Measurements from ENCODE around the gene PEF1.

PEF1 gene

GRCh38 chr1:31679676-31680230 is 35.1 kb upstream of the PEF1 start:
- DNase-seq (ENCODE audit: low read depth): no peak
- no peak overlapping the region for H3K4me3 ChIP-seq (ENCODE audit: control insufficient read depth, low read depth, low read length)
- TF ChIP-seq, protein P1, sequence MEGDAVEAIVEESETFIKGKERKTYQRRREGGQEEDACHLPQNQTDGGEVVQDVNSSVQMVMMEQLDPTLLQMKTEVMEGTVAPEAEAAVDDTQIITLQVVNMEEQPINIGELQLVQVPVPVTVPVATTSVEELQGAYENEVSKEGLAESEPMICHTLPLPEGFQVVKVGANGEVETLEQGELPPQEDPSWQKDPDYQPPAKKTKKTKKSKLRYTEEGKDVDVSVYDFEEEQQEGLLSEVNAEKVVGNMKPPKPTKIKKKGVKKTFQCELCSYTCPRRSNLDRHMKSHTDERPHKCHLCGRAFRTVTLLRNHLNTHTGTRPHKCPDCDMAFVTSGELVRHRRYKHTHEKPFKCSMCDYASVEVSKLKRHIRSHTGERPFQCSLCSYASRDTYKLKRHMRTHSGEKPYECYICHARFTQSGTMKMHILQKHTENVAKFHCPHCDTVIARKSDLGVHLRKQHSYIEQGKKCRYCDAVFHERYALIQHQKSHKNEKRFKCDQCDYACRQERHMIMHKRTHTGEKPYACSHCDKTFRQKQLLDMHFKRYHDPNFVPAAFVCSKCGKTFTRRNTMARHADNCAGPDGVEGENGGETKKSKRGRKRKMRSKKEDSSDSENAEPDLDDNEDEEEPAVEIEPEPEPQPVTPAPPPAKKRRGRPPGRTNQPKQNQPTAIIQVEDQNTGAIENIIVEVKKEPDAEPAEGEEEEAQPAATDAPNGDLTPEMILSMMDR (conservative IDR thresholded peaks at IDR 0.05; ENCODE audit: control insufficient read depth, insufficient read depth, low read depth, low read length): no peak

DNA sequence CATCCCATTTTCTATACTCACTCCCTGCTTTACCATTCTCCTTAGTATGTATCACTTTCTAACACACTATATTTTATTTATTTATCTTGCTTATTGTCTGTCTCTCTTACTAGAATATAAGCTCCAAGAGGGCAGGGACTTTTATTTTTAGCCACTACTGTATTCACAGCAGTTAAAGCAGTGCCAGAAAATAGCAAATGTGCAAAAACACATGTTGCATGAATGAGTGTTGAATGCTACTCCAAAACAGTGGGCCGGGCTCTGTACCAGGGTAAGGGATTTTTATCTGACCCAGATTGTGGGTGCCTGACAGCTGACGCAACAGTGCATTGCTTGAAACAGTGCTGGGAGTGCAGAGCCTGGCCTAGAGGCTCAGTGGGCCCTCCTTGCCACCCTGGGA is 34.4 kb upstream of the PEF1 start:
- no peak overlapping the region for H3K4me3 ChIP-seq (ENCODE audit: control insufficient read depth, low read depth, low read length)
- no peak for DNase-seq (ENCODE audit: low read depth)
- TF ChIP-seq, protein P1 (conservative IDR thresholded peaks at IDR 0.05; ENCODE audit: control insufficient read depth, insufficient read depth, low read depth, low read length): no peak

- TF ChIP-seq, protein P1 (conservative IDR thresholded peaks at IDR 0.05; ENCODE audit: control insufficient read depth, insufficient read depth, low read depth, low read length): no peak
These were observed 34.0 kb upstream of the PEF1 start for GRCh38 chr1:31678681-31679080.

GRCh38 chr1:31677949-31678348 is 33.3 kb upstream of the PEF1 start:
- TF ChIP-seq, protein P1 (conservative IDR thresholded peaks at IDR 0.05; ENCODE audit: control insufficient read depth, insufficient read depth, low read depth, low read length): no peak
- H3K4me3 ChIP-seq (ENCODE audit: control insufficient read depth, low read depth, low read length): no peak overlapping the region
- no peak for DNase-seq (ENCODE audit: low read depth)

More at GRCh38 chr1:31678681-31679080, 34.0 kb upstream of the PEF1 start:
- no peak overlapping the region for H3K4me3 ChIP-seq (ENCODE audit: control insufficient read depth, low read depth, low read length)
- no peak for DNase-seq (ENCODE audit: low read depth)

DNA sequence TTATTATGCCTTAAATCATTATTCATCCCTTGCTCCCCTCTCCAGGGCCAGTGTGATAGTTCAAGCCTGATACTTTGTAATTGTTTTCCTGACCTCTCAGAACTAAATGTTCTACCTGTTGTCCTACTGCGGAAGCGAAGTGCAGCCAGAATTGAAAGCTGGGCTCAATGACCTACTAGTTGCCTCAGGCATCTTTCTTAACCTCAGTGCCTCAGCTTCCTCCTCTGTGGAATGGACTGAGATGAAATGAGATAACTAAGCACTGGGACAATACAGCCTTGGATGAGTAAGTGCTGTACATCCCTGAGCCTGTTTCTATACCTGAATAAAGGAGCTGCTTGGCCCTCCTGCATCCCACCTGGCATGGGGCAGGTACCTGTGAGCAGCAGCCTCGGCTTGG is 32.7 kb upstream of the PEF1 start:
- no peak overlapping the region for H3K4me3 ChIP-seq (ENCODE audit: control insufficient read depth, low read depth, low read length)
- TF ChIP-seq, protein P1 (conservative IDR thresholded peaks at IDR 0.05; ENCODE audit: control insufficient read depth, insufficient read depth, low read depth, low read length): no peak
- no peak for DNase-seq (ENCODE audit: low read depth)

- TF ChIP-seq, protein P1 (conservative IDR thresholded peaks at IDR 0.05; ENCODE audit: control insufficient read depth, insufficient read depth, low read depth, low read length): no peak
- no peak for DNase-seq (ENCODE audit: low read depth)
- H3K4me3 ChIP-seq (ENCODE audit: control insufficient read depth, low read depth, low read length): no peak overlapping the region
These were observed 31.1 kb upstream of the PEF1 start for GRCh38 chr1:31675756-31676155.

DNA sequence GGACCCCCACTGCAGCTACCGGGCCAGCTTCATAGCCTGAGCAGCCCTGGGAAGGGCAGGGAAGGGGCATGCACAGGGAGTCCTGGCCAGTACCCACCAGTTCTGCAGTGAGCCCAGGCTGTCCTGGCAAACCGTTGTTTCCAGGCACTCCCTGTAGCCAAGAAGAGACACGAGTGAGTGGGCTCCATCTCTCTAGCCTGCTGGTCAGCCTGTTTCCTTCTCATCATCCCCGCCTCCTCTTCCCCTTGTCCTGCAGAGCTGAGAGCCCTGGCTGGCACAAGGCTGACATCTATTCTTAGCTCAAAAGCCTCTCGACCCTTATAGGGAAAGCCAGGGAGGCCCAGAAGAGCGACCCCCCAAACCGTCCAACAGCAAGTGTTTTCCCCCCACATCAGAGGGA is 30.5 kb upstream of the PEF1 start:
- H3K4me3 ChIP-seq (ENCODE audit: control insufficient read depth, low read depth, low read length): no peak overlapping the region
- TF ChIP-seq, protein P1 (conservative IDR thresholded peaks at IDR 0.05; ENCODE audit: control insufficient read depth, insufficient read depth, low read depth, low read length): no peak
- DNase-seq (ENCODE audit: low read depth): no peak
